ENCODE data around the gene CNTN1.
"Not testable (repeated sequence)": the region's sequence is repeated elsewhere in the genome, so short reads cannot be mapped to it uniquely, and the experiment has no call there.

CNTN1 gene

DNA sequence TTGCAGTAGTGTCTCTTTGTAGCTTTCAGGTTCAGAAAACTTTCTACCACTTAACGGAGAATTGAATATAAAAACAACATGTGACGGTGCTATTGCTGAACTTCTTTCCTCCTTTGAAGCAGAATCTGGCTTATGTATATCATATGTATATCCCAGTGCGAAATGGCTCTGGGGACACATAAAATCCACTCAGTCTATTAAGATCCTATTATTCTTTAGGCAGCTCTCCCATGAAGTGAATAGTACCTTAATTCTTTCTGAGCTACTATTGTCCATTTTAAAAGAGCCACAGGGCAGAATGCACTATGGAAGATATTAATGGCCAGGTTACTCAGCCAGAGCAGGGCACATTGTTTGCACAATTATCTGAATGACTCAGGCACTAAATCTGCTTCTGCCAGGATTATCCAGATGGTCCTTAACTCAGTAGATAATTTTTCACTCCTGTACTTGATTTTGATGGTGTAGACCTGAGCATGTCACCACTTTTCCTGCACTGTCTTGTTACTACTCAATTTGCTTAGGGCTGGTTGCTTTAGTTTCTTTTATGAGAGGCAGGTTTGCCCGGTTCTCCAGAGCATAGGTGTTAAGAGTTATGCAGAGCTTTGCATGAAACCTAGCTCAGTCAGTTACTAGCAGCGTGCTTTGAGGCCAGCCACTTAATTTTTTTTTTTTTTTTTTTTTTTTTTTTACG lies 5.5 kb downstream of the CNTN1 start:
- DNase-seq (ENCODE audit: low spot score): no peak

DNA sequence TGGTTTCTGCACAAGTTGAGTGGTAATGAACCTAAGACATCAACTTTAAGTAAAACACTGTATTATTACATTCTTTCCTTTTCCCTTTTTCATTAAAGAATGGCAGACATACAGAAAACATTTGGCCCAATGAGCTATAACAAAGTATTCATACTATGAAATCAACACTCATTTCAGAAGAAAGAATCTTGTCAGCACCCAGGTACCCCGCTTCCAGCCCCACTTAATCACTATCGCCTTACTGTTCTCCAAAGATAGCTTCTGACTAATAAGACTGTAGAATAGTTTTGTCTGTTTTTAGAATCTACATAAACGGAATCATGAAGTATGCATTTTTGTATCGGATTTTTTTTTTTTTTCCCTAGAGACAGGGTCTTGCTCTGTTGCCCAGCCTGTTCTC lies 9.5 kb downstream of the CNTN1 start:
- no peak for DNase-seq (ENCODE audit: low spot score)

DNA sequence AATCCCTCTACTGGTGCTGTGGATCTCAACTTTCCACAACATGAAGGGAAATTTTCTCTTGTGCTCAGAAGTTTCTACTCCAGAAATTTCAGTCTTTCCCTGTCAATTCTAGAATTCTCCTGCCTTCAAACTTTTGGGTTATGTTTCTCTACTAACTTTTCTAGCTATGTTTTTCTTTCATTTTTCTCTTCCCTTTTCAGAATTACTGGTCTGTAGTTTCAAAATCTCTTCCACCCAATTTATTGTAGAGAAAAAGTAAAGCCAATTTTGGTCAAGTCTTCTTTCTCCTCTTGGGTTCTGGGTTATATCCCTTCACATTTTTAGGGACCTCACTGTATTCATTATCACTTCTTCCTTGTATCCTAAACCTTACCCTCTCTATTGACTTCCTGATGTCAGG lies 18.9 kb downstream of the CNTN1 start:
- no peak for DNase-seq (ENCODE audit: low spot score)

DNA sequence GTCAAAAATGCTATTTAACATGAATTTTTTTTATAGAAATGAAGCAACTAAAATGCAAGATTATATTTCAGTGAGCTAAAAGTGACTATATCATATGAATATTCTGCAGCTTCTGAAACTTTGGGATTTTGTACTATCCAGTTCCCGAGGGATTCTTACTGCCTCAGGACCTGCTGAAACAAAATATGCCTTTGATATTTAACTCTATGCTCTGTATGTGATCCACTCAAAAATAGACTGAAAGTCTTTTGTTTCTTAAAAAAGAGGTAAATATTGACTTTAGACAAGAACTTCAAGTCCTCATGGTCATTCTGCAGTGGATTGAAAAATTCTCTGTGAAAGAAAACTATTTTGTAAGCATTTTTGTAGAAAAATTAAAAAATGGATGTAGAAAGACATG lies 22.4 kb downstream of the CNTN1 start:
- DNase-seq (ENCODE audit: low spot score): no peak

DNA sequence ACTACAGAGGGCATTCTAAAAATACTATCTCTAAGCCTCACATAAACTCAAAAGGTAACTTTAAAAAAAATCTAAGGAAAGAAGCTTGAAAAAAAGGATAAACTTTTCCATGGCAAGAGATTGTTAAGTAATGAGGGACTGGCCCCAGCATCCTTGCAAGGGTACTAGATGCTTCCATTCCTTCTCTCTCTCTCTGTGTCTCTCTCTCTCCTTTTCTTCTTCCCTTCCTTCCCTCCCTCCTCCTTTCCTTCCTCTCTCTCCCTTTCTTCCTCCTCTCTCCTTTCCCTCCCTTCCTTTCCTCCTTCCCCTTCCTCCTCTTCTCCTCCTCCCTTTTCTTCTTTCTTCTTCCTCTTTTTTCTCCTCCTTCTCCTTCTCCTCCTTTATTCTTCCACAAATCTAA lies 23.8 kb downstream of the CNTN1 start:
- DNase-seq (ENCODE audit: low spot score): no peak

DNA sequence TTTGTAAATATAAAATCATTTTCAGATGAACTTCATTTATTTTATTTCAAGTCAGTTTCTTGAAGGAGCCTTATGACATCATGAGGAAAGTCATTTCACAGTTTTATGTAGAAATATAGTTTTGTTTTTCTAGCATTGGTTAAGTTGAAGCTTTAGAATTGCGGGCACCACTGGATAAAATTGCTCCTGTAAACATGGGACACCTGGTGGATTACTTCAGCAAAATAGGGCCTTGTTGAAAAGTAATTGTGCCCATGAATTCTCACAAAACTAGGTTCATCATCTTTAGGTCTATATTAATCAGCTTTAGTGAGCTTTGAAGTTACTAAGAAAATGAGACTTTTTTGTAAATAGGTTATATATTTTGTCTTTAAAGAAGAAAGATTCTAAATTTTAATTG lies 25.3 kb downstream of the CNTN1 start:
- no peak for DNase-seq (ENCODE audit: low spot score)

DNA sequence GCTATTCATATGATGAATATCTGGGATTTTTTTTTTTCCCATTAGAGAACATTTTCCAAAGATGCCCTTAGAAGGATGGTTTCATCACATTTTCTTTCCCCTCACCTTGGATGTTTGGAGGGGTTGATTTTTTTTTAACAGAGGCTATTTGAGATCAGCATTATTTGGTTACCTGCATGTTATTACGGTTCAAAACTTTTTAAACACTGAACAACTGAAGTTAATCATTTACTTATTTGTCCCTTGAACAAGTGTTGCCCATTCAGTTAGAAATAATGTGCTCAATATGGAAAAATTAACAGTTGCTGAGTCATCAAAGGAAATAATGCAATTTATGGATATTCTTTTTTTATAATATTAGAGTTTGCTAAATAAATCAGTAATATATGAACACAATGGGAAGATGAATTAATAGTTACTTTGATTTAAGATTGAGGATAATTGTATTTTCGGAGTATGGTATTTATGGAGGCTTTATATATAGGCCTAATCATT lies 26.7 kb downstream of the CNTN1 start:
- no peak for DNase-seq (ENCODE audit: low spot score)

DNA sequence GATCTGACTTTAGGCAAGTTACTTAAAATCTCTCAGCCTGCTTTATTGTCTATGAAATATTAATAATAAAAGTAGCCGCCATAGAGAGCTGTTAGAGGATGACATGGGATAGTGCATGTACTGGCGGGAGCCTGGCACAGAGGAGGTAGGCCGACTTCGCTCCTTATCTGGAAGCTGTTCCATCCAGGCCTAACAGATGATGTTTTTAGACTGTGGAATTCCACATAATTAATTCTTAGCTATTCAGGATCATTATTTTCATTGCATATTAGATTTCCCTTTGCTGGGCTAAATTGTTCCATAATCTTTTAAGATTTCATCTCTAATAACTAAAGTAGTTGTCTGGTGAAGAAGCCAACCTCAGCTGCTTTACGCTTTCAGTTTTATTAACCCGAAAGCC lies 30.8 kb downstream of the CNTN1 start:
- DNase-seq (ENCODE audit: low spot score): no peak

DNA sequence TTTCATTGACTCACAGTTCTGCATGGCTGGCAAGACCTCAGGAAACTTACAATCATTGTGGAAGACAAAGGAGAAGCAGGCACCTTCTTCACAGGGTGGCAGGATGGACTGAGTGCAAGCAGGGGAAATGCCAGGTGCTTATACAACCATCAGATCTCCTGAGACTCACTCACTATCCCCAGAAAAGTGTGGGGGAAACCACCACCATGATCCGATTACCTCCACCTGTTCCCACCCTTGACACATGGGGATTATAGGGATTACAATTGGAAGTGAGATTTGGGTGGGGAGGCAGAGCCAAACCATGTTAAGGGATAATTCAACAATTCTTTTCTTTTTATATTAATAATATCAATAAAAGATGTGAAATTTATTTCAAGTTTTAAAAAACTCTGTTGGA lies 34.1 kb downstream of the CNTN1 start:
- no peak for DNase-seq (ENCODE audit: low spot score)

DNA sequence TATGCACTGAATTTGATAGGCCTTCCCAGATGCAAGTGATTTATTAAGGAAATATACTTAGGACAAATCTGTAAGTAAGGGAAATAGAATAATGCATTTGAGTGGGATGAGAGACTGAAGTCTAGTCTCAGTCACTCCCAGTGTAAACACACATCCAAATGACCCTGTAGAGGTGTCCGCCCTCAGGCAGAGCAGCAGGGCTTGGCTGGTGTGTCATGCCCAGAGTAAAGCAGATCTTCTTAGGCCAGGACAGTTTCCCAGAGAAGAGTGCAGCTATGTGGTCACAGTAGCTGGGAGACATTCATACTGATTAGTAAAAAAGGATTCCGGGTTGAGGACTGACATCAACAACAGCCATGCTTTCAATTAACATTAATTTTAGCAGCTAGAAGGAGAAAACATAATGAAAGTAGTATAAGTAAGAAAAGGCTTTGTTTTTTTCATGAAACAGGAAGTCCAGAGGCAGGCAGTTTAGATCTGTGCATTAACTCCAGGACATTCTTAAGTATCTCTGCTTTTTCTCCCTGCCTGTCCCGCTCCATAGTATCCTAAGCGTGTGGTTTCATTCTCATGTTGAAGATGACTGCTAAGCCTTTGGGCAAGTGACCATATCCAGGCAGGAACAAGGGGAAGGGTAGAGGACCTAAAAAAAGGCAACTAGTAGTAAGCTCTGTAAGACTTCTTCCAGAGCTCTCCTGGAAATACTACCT lies 35.7 kb downstream of the CNTN1 start:
- DNase-seq (ENCODE audit: low spot score): no peak

DNA sequence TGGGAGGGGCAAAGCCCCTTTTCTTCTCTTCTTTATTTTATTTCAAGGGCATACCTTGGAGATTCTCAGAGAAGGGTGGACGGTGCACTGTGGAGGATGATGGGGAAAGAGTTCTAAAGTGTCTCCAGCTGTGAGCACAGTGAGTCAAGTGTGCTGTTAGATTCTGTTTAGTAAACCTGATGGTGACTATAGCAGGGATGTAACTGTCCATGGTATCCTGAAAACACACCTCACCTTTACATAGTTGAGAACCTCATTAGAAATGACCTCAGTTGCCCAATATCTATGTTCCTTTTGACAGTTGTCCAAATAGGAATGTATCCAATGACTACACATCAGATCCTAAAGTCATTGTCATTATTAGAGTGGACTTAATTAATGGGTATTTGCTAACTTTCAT lies 38.0 kb downstream of the CNTN1 start:
- no peak for DNase-seq (ENCODE audit: low spot score)

DNA sequence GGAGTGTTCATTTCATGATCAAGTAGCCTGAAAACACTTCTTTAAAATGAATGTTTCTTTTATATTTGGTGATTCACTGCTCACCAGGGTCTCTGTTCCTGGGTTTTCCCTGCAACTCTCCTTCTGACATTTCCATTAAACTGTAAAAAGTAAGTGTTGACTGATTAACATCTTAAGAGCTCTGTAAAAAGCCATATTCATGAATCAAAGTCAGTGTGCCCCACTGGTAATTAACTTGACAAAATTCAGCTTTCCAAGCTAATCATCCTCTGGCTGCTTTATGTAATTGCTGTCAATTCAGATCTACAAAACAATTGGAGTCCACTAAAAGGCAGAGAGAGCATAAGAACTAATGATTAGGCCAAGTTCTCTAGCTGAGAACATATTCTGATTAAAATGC lies 41.6 kb downstream of the CNTN1 start:
- DNase-seq (ENCODE audit: low spot score): no peak

DNA sequence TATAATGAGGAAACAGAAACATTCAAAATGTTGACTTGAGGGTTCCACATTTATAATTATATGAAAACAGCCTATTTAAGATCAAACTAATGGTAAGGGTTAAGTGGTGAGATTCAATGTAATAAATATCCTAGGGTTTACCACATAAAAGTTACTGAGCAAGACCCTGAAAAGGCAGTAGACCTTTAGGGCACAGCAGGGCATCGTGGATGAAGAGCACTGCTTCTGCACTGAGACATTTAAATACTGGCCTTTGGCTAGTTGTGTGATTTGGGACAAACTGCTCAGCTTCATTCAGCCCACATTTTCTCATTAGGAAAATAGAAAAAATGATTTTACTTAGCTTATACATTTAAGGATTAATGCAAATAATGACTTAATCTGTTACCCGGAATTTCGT lies 42.0 kb downstream of the CNTN1 start:
- DNase-seq (ENCODE audit: low spot score): no peak

DNA sequence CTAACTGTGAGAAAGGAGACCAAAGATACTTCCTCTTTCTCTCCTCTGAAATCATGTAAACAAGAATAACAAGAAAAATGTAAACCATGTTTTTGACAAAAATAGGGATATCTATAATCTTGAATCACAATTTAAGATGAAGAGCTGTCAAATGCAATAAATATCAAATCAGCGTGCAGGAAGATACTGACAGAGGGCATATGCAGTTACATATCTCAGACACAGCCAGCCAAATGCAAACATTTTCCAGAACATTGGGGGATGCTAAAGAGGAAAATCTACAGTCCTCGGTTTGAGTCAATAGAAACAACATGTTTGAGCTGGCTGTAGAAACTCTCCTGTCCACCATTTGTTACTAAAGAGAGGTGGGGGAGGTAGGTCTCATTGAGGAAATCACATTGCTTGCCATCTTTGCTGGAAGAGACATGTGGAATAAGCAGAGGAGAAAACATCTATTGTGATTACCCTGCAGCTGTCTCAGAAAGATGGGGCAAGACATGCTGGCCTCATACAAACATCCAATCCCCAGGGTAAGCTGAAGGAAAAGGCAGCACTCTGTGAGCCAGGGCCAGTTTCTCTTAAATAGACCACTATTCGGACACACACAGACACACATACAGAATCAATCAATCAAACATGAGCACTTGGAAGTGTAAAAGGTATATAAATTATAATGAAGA lies 43.5 kb downstream of the CNTN1 start:
- no peak for DNase-seq (ENCODE audit: low spot score)

DNA sequence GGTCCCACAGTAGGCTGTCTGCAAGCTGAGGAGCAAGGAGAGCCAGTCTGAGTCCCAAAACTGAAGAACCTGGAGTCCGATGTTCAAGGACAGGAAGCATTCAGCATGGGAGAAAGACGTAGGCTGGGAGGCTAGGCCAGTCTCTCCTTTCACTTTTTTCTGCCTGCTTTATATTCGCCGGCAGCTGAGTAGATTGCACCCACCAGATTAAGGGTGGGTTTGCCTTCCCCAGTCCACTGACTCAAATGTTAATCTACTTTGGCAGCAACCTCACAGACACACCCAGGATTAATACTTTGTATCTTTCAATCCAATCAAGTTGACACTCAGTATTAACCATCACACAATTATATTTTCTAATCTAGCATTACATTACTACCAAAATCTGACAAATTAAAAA lies 45.2 kb downstream of the CNTN1 start:
- DNase-seq (ENCODE audit: low spot score): not testable (repeated sequence)

DNA sequence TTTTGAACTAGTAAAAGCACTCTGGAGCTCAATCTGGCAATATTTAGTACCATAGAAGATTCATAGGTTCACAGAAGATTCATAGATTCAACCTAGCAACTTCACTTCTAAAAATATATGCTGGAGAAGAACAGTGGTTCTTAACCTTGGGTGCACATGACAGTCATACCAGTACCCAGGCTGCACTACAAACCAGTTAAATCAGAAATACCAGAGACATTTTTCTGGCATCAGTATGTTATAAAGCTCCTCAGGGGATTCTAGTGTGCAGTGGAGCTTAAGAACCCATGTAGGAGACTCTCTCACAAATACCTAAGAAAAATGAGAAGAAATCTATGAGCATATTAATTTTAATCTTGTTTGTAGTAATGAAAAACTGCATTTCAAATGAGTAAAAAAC lies 46.6 kb downstream of the CNTN1 start:
- DNase-seq (ENCODE audit: low spot score): no peak

DNA sequence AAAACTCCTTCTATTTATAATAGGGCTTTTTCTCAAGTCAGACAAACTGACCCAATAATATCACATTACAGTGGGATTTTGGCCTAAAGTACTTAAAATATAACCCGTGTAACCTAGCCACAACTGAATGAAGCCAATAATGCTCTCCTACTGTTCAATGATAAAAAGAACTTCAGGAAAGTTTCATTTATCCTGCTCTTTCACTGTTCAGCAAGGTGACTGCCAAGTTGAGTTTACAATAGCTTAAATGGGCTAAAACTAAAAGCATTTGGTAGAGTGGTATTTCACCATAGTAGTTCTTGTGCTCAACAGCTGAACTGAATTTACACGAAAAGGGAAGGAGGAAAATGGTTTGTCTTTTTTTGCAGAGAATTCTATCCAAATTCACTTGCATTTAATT lies 49.8 kb downstream of the CNTN1 start:
- no peak for DNase-seq (ENCODE audit: low spot score)

DNA sequence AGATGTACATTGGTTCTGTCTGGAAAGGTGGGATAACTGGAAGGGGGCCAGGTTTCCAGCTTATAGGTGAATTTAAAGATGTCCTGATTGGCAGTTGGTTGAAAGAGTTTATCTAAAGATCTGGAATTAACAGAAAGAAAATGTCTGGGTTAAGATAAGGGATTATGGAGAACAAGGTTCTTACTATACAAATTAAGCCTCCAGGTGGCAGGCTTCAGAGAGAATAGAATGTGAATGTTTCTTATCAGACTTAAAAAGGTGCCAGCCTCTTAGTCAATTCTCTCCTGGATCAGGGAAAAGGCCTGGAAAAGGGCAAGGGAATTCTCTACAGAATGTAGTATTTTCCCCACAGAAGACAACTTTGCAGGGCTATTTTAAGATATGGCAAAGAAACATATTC lies 53.1 kb downstream of the CNTN1 start:
- no peak for DNase-seq (ENCODE audit: low spot score)

DNA sequence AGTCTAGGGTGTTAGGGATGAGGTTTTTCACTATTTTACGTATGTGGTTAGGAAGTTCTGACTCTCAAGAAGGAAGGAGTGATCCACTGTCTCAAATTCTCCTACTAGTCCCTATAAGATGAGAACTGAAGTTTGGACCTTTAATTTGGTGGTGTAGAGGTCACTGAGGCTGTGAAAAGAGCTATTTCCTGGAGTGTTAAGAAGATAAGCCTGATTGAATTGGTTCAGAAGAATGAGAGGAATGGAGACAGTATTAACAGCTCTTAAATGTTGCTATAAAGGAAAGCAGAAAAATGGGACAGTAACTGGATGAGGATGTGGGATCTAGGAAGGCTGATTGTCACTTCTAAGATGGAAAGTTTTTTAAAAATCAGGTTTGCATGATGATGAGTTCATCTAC lies 57.6 kb downstream of the CNTN1 start:
- no peak for DNase-seq (ENCODE audit: low spot score)

DNA sequence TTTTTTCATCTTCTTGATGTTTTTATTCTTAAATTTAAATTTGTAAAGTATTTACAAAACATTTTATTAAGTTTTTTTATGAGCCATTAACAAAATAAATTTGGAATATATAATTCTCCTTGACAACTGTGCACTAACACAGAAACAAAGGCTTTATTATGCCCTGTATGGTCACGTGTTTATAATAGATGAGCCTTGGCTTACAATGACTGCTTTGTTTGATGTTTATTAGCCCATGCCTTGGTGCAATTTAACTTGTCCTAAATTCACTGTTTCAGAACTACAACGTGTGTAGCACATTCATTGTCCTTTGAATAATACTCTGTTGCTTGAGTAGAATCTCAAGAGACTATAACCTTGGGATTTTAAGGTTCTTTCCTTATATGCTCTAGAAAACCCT lies 59.8 kb downstream of the CNTN1 start:
- no peak for DNase-seq (ENCODE audit: low spot score)

DNA sequence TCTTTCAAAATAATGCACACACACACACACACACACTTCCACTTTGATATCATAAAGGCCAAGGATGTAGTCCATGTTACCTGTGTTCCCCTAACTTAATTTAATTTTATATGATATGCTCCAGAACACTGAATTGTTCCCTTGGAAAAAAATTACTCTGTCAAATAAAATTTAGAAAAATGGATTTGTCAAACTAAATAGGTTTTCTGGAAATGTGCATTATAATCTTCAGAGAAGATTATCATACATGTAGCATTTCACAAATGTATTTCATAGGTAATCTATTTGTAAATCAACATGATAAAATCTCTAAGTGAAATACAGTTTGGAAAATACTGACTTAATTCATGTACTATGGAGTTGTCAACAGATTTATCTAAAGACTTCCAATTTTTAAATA lies 68.6 kb downstream of the CNTN1 start:
- DNase-seq (ENCODE audit: low spot score): no peak

DNA sequence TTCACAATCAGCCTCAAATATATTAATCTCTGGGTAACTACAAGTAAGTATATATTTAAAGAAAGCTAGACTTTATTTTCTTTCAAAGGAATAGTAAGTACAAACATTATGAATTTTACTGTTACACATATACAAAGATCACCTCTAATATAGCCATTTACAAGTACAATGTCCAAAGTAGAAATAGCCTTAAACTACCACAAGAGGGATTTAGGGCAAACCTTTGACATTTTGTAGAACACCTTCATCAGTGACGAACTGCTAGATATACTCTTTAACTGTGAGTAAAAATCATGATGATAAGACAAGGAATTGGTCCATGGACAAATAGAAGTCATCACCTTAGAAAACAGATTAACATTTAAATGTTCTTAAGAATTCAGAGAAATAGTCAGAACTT lies 69.8 kb downstream of the CNTN1 start:
- no peak for DNase-seq (ENCODE audit: low spot score)

DNA sequence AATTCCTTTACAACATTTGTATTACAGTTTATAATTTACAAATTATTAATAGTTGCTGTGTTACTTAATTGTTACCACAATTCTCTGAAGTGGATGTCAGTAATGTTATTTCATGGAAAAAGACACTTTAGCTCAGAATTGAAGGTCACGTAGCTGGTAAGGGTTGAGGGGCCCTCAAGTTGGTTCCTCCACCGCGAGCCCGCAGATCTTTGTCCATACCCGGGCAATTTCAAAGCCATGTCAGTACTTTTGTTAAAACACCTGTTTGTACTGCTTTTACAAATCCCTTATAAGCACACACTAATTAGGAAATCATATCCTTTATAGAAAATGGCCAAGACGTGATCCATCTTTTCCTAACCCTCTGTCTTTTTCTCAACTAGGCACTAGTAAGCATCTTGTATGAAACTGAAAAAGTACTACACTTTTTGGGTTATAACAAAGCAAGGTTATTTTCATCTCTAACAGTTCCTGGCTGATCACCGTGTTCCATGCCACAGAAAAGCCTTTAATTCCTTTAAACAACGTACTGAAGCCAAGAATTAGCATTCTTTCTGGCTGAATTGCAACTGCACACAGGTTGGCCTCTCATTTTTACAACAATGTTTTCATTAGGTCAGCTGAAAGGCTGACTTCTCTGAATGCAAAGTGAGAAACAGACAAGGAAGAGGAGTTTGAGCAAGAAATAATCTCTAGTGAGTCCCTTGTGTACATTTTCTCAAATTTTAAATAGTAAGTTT lies 76.1 kb downstream of the CNTN1 start:
- no peak for DNase-seq (ENCODE audit: low spot score)
